ENCODE results near the gene S1PR4.
A peak's percentile ranks its signal among the peaks of the same experiment; 100 is the strongest.

The S1PR4 gene, protein sequence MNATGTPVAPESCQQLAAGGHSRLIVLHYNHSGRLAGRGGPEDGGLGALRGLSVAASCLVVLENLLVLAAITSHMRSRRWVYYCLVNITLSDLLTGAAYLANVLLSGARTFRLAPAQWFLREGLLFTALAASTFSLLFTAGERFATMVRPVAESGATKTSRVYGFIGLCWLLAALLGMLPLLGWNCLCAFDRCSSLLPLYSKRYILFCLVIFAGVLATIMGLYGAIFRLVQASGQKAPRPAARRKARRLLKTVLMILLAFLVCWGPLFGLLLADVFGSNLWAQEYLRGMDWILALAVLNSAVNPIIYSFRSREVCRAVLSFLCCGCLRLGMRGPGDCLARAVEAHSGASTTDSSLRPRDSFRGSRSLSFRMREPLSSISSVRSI

DNA sequence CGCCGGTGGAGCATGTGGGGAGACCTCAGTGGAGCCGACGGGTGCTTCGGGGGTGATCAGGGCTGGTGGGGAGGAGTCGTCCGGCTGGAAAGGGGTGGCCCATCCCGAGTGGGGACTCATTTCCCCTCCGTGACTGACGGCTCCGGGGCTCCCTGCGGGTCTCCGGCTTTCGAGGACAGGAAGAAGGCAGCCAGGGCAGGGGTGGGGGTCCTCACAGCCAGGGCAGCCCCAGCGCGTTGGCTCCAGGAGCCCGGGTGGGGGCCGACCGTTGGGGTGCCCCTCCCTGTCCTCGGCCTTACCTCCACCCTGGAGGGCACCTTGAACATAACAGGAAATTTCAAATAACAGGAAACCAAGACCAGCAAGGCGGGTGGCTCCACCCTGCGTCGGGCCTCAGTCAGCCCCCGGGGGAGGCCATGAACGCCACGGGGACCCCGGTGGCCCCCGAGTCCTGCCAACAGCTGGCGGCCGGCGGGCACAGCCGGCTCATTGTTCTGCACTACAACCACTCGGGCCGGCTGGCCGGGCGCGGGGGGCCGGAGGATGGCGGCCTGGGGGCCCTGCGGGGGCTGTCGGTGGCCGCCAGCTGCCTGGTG, at the start of gene S1PR4:
TSS of gene S1PR4 (plus strand) at position 393 of the 596 bp plus-strand sequence. CDS start at position 417, 24 bp downstream.
- DNase-seq (ENCODE audit: low spot score), result peak; percentile 32

DNA sequence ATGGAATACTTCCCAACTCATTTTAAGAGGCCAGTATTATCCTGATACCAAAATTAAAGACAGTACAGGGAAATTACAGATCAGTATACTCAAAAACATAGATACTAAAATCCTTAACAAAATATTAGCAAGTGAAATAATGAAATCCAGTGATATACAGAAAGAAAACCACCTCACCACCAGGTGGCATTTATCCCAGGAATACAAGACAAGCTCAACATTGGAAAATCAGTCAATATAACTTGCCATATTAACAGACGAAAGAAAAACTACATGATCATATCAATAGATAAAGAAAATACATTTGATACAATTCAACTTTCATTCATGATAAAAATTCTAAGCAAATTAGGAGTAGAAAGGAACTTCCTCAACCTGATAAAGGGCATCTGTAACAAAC, 49.5 kb upstream of the S1PR4 start:
- DNase-seq (ENCODE audit: low spot score), result peak; percentile 36

DNA sequence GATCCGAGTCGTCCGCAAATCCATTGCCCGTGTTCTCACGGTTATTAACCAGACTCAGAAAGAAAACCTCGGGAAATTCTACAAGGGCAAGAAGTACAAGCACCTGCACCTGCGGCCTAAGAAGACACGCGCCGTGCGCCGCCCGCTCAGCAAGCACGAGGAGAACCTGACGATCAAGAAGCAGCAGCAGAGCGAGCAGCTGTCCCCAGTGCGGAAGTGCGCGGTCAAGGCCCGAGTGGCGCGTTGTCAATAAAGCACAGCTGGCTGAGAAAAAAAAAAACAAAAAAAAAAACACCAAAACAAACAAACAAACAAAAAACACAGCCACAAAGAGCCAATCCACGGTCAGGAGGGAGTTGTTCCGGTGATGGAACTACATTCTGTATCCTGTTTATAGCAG, 47.4 kb upstream of the S1PR4 start:
- DNase-seq (ENCODE audit: low spot score), result no peak

DNA sequence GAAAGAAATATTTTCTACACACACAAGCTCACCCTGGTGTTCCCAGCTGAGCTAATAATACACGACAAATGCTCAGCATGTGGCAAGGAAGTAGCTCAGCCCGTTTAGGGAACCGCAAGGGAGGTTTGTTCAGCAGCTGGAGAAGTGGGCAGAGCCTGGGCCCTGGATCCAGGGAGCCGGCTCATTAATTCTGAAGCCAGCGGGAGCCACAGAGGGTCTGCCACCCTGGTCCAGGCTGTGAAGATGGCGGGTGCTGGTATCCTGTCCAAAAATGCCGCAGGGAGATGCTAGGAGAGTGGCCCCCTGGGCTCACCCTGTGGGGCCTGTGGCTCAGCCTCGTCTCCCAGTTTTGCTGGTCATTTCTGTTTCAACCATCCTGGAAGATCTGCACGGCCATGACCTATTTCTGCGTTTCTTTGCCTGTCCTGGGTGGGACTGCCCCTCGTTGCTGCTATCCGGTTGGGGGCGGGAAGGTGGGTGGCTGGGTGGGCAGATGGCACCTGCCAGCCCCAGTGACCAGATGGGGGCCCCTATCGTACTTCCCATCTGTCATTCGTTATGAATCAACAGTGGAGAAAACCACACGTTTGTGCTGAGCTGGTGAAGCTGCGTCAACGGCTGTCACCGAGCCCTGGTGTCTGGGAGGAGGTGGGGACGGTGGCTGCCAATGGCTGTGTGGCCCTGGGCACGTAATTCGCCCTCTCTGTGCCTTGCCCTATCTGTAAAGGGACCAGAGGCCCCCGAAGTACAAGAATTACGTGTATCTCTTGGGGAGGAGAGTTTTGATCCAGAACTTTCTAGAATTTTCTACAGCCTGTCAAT, 45.4 kb upstream of the S1PR4 start:
- DNase-seq (ENCODE audit: low spot score), result peak; percentile 58

DNA sequence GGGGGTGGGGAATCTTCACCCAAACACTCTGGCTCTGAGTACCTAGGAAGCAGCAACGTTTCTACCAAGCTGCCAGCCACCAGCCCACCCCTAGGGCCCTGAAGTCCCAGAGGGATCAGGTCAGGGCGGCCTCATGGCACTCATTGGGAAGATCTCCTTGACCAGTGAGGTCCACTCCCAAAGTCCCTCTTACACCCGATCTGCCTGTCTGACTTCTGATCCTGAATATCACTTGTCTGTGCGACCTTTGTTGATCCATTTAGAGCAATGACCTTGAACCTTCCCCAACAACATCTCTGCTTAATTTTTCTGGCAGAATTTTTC, 44.8 kb upstream of the S1PR4 start:
- DNase-seq (ENCODE audit: low spot score), result no peak

DNA sequence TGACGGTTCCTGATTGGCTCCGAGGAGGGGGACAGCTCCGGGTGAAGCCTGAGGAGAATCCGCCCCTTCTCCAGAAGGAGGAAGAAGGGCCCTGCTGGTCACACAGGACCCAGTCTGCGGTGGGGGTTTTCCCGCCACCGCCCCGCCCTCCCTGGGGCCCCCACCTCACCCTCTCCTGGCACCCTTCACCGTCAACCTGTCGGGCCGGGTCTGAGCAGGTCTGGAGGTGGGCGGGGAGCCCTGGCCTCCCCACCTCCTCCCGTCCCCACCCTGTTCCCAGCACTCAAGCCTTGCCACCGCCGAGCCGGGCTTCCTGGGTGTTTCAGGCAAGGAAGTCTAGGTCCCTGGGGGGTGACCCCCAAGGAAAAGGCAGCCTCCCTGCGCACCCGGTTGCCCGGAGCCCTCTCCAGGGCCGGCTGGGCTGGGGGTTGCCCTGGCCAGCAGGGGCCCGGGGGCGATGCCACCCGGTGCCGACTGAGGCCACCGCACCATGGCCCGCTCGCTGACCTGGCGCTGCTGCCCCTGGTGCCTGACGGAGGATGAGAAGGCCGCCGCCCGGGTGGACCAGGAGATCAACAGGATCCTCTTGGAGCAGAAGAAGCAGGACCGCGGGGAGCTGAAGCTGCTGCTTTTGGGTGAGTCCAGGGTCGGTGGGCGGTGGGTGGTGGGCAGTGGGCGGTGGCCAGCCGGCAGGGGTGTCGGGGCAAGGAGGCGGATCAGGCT, 42.4 kb upstream of the S1PR4 start, which contains the start of gene GNA15:
TSS of gene GNA15 (plus strand) at position 73 of the 723 bp plus-strand sequence. CDS start at position 491, 418 bp downstream.
- DNase-seq (ENCODE audit: low spot score), result peak; percentile 9

DNA sequence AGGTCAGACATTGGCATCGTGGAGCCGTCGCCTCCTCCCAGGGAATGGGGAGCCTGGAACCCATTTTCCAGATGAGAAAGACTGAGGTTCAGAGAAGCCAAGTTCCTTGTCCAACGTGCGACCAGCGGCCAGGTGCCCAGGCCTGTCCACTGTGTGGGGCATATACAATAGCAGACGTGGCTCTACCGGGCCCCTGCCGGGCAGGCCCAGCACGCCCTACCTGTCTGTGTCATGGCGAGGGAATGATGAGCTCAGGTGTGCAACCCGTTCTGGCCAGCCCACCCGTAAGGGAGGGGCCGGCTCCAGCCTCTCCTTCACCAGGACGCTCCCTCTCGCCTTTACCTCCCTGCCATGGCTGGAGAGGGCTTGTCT, 41.9 kb upstream of the S1PR4 start:
- no peak for DNase-seq (ENCODE audit: low spot score)

DNA sequence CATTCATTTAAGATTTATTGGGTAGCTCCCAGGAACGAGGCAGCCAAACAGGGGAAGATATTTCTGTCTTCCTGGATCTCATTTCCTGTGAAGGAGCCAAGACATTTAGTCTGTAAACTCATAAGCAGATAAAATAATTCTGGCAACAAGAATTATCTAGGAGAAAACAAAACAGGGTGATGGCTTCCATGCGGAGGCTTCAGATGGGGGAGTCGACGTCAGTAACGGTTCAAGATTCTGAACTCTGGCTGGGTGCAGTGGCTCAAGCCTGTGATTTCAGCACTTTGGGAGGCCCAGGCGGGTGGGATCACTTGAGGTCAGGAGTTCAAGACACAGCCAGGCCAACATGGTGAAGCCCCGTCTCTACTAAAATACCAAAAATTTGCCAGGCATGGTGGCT, 41.5 kb upstream of the S1PR4 start:
- peak; percentile 6 for DNase-seq (ENCODE audit: low spot score)

DNA sequence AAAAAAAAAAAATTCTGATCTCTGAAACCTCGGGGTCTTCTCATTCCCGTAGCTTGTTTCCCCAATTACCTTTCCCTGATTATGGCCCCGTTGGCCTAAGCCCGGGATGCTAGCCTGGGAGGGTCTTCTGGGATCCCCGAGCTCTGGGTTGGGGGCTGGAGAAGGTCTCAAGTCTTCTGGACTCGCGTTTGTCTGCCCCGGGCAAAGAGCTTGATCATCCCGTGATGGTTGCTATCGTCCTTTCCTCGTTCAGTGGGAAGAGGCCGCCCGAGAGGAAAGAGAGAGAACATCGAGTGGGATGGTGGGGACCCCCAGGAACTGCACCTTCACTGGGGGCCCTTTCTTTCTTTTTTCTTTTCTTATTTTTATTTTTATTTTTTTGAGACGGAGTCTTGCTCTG, 40.3 kb upstream of the S1PR4 start:
- no peak for DNase-seq (ENCODE audit: low spot score)

DNA sequence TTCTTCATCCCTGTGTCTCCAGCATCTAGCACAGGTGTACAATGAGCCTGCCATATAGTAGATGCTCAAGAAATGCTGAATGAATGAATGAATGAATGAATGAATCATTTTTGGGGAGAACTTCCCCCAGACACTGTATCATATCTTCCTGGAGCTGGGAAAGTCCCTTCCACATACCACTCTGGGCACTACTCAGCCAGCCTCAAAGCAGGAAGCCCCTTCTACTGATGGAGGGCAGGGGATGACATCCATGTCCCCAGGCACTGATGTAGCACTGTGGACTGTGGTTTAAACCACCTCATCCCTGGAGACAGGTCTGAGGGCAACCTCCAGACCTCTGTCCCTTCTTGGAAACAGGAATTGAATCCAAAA, 37.9 kb upstream of the S1PR4 start:
- DNase-seq (ENCODE audit: low spot score), result no peak

DNA sequence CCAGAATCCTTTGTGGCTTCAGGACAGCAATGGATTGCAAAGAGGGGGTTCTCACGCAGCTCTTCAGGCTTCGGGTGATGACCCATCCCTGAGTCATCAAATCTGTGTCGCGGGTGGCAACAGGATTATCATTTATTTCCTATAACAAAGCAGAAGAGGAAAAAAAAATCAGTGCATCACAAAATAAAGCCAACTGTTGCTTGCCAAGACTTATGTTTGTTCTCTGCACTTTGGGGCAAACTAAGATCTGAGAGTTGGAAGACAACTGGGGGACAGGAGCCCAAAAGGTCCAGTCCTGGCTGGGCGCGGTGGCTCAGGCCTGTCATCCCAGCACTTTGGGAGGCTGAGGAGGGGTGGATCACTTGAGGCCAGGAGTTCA, 36.3 kb upstream of the S1PR4 start:
- no peak for DNase-seq (ENCODE audit: low spot score)

DNA sequence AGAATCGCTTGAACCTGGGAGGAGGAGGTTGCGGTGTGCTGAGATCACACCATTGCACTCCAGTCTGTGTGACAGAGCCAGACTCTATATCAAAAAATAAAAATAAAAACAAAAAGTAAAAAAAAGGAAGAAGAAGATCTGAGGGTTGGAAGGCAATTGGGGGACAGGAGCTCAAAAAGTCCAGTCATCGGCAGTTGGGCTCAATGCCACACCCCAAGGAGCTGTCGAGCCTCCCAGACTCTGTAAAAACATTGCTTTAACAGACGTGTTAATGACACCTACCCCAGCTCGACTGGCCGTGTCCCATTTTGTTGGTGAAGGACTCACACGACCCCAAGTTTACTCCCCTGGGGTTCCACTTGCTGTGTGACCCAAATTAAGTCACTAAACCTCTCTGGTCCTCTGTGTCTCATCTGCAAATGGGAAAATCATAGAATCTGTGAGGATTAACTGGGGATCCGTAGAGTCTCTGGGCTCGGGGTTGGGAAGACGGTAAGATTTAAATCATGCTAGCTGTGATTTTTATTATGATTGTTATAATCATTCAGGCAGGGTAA, 35.7 kb upstream of the S1PR4 start:
- DNase-seq (ENCODE audit: low spot score), result no peak

DNA sequence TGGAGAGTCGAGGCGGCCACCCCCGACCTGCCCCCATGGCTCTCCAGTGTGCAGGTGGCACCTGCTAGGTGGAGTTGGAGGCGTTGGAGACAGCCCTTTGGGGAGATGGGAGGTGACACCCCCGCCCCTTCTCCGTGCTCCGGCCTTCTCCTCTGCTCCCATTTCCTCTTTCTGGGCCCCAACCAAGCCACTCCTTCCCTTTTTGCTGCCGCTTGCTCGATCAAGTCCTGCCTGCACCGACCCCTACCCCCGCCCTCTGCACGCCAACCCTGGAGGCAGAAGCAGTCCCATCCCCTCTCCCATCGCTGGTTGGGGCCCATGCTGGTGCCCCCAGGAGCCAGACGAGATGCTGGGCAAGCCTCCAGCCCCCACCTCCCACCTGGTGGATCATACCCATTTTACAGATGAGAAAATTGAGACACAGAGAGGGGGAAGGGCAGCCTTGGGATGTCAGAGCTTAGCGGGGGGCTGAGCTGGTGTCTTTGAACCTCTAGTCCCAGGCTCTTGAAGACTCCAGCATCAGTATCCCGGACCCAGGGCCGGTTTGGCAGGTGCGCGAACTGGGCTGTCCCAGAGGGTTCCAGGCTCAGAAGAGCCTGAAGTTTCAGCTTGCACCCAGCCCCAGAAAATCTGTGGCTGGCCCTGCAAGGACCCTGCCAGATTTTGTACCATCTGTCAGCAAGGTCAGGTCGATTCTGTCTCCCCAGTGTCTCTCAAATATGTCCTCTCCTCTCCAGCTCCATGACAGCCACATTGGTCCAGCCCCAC, 32.5 kb upstream of the S1PR4 start:
- DNase-seq (ENCODE audit: low spot score), result no peak

DNA sequence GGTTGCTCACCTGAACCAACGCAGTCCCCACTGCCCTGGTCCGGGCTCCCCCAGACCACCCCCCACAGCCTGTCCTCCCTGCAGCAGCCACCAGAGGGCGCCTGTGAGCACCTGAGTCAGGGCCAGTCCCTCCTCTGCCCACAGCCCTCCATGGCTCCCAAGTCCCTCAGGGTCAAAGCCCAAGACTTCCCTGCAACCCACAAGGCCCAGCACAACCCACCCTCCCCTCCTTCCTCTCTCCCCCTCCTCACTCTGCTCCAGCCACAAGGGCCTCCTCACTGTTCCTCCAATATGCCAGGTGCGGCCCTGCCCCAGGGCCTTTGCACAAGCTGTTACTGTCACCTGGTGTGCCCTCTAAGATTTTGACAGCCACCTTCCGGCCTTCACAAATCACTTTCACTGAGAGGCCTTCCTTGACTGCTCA, 31.9 kb upstream of the S1PR4 start:
- peak; percentile 54 for DNase-seq (ENCODE audit: low spot score)

DNA sequence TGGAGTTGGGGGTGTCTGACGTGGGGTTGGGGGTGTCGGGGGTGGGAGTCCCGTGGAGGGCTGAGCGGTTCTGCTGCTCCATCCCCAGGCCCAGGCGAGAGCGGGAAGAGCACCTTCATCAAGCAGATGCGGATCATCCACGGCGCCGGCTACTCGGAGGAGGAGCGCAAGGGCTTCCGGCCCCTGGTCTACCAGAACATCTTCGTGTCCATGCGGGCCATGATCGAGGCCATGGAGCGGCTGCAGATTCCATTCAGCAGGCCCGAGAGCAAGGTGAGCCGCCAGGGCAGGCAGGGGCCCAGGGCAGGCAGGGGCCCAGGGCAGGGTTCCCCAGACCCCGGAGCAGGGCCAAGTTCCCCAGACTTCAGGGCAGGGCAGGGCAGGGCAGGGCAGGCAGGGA, 30.1 kb upstream of the S1PR4 start:
- no peak for DNase-seq (ENCODE audit: low spot score)

DNA sequence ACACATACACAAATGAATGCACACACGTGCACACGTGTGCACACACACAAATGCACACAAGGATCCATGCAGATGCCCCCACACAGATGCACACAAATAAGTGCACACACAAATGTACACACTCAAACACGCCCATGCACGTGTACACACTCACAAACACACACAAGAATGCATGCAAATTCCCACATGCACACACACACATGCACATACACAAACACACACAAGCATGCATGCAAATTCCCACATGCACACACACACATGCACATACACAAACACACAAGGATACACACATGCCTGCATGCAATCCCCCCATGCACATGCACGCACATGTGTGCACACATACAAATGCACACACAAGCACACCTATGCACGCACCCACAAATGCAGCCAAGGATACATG, 29.5 kb upstream of the S1PR4 start:
- no peak for DNase-seq (ENCODE audit: low spot score)

DNA sequence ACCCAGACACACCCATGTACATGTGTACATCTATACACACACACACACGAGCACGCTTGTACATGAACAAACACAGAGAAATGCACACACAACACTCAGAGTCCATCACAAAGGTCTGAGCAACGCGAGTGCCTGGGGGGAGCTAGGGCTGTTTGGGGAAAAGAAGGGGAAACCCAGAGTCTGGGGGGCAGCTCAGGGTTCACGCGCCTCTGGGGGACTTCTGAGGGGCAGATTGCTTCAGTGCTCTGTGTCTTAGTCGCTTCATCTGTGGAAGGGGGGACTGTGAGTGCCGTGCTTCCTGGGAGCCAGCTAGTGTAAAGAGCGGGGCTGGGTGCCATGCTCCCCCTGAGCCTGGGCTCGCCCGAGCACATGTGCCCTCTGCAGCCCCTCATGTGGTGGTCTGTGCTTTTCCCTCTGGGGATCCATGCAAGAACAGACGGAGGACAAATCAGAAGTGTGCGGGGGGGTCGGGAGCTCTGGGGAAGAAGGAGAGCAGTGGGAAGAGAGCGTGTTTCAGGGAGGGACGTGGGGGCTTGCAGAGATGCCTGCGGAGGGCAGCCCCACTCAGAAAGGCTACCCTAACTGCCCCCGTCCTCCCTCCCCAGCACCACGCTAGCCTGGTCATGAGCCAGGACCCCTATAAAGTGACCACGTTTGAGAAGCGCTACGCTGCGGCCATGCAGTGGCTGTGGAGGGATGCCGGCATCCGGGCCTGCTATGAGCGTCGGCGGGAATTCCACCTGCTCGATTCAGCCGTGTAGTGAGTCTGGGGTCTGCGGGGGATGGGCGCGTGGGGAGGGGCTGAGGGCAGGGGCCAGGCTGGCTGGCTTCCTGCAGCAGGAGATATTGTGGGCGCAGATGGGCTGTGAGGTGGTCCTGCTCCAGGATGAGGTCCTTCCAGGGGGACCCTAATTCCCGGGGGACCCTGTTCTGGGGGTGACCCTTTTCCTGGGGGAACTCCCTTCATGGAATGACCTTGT, 28.8 kb upstream of the S1PR4 start:
- DNase-seq (ENCODE audit: low spot score), result no peak

DNA sequence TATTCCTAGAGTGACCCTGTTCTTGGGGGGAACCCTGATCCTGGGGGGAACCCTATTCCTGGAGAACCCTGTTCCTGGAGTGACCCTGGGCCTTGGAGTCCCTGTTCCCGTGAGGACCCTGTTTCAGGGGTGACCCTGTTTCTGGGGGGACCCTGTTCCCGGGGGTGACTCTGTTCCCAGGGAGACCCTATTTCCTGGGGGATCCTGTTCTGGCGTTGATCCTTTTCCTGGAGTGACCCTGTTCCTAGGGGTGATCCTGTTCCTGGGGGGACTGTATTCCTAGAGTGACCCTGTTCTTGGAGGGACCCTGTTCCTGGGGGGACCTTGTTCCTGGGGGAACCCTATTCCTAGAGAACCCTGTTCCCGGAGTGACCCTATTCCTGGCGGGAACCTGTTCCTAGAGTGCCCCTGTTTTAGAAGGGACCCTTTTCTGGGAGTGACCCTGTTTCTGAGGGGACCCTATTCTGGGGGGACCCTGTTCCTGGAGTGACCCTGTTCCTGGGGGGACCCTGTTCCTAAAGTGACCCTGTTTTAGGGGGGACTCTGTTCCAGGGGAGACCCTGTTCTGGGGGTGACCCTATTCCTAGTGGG, 27.7 kb upstream of the S1PR4 start:
- DNase-seq (ENCODE audit: low spot score), result no peak

DNA sequence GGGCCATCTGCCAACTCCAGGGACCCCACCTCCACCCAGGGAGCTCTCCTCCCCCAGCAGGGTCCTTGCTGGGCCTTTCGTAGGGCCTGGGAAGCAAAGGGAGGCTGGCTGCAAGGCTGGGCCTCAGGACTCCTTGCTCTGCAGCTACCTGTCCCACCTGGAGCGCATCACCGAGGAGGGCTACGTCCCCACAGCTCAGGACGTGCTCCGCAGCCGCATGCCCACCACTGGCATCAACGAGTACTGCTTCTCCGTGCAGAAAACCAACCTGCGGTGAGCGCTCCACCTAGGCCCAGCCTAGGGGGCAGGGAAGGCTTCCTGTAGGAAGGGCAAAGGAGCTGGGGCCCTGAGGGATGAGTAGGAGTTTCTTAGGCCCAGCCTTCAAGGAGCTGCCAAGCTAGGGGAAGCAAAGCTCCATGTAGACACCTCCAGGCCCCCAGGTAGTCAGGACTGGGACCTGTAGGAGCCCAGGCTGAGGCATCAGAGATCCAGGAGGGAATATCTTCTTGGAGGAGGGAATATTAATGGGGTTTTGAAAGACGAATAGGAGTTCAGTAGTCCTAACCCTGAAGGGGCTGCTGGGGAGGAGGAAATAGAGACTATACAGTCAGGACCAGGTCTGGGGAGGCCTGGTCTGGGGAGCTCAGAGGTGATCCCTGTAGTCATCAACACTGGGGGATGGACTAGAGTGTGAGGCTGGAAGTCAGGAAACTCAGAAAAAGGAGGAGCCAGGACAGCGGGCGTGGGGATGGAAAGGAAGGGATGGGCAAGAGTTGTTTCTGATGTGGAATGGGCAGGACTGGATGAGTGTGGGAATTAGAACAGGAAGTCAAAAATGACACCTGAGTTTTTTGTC, 26.8 kb upstream of the S1PR4 start:
- no peak for DNase-seq (ENCODE audit: low spot score)
